ENCODE measurements around the gene OSR1.

OSR1 gene

GRCh38 chr2:19357402-19358241 is 801 bp downstream of the OSR1 start:
- no peak for DNase-seq

GRCh38 chr2:19356545-19357401 is 1.6 kb downstream of the OSR1 start:
- no peak for DNase-seq

DNA sequence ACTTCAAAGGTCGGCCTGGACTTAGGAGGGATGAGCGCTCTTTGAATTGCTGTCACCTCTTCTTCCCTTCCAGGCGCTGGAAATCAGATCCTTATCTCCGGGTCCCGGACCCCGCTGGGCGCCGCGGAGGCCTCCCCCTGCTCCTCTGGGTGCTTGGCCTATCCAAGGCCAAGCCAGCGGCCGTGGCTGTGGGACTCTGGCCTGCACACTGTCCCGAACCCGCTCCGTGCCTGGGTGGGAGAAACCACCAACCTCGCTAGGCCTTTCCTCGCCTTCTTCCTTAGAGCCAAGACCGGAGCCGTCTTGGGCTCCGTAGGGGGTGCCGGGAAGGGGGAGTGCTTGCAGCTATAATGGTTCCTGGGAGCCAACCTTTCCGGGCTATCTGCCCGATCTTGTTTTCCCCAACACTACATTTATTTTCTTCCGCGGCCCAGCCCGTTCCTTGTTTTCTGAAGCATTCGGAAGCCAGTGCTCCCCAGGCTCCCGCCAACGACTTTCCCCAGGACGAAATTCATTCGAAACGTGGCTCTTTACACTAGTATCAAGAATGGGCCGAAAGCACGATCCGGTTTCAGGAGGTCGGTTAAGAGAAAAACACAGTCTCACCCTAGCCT is 2.4 kb downstream of the OSR1 start:
- no peak for DNase-seq

DNA sequence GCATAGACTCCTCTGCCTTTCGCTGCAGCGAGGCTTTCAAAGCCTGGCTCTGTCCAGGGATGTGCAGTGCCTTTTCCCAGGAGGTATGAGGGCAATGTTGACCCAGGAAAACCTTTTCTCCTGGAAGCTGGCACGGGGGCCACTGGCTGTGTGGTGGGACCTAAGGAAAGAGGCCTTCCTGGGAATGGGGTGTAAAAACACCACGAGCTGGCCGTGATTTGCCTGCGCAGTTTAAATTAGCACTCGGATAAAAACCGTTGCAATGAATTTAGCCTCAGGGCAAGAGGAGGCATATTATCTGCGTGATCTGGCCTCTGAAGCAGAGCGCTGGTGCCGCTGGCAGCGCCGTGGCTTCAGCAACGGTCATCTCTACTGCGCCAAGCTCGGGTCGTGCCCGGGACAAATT is 3.0 kb downstream of the OSR1 start:
- DNase-seq = no peak

DNA sequence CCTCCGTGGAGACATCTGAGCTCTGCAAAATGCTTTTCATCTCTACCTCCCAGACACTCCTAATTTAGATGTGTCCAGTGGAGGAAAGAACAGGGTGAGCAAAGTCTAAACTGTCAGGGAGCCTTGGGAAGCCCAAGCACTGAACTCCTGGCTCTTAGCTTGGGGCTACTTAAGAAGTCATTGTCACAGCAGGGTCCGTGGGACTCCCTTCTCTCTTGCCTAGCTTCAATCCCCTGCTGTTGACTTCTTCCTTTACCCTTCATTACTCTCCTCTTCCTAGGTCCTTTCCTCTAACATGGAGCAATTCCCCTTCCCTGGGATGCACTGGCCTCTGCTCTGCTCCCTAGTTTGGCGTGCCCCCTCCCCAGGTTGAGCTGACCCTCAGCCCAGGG is 3.4 kb downstream of the OSR1 start:
- DNase-seq = no peak

DNA sequence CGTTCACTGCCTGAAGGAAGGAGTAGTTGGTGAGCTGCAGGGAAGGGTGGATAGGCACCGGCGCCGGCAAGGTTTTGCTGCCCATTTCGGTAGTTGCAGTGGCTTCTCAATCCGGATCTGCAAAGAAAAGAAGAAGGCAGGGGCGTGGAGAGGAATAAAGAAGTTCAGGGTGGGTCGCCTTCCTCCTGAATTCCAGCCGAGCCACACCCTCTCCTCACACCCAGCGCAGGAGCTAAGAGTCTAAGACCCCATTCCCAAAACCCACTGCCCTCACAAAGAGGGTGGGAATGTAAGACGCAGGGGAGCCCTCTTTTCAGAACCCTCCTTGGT is 4.7 kb downstream of the OSR1 start:
- DNase-seq = no peak

- DNase-seq = no peak
These were observed 5.3 kb downstream of the OSR1 start for GRCh38 chr2:19352946-19353720.

DNA sequence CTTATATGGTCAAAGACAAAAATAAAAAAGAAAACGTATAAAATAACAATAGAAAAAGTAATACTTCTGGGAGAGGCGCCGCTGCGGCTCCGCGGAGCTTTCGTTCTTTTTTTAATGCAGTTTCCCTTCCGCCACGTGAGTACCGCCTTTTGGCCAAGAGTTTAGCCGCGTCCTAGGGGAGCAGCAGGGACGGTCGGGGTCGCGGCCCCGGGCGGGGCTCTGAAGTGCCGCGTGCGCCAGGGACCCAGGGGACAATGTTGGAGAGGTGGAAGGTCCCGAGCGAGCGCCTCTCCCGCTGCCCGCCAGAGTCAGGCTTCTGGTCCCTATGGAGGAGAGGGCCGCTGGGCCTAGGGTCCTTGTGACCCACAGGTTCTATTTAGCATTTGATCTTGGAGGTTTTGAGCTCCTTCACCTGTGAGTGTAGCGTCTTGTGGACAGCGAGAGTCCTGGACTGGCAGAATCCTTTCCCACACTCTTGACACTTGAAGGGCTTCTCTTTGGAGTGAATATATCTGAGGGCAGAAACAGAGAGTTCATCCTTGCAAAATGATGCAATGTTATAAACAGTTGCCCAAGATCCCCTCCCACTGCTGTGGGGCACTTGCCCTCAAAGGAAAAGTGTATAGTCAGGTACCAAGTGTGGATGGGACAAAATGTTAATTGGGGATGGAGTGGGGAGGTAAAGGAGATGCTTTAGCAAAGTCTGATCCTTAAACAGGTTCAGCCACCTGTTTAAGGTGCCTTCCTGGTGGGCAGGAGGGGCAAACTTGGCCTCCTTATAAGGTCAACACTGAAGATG is 6.3 kb downstream of the OSR1 start:
- DNase-seq = no peak

DNA sequence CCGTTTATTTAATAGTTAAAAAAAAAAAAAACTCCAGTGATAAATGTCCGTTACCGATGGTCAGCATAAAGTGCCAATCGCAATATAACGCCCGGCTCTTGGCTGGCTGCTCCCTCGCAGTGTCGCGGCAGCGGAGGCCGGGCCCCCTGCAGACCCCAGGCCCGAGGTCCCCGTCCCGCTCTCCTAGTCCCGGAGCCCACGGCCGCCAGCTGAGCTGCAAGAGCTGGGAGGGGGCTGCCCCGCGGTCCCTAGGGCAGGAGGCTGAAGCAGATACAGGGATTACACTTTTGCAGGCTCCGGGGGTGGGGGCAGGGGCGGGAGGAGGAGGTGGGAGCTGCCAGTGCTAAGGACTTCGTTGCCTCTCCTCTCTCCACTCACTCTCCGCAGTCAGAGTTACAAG is 6.9 kb downstream of the OSR1 start:
- DNase-seq = no peak

- DNase-seq = no peak
These were observed 7.6 kb downstream of the OSR1 start for GRCh38 chr2:19350678-19351401.

DNA sequence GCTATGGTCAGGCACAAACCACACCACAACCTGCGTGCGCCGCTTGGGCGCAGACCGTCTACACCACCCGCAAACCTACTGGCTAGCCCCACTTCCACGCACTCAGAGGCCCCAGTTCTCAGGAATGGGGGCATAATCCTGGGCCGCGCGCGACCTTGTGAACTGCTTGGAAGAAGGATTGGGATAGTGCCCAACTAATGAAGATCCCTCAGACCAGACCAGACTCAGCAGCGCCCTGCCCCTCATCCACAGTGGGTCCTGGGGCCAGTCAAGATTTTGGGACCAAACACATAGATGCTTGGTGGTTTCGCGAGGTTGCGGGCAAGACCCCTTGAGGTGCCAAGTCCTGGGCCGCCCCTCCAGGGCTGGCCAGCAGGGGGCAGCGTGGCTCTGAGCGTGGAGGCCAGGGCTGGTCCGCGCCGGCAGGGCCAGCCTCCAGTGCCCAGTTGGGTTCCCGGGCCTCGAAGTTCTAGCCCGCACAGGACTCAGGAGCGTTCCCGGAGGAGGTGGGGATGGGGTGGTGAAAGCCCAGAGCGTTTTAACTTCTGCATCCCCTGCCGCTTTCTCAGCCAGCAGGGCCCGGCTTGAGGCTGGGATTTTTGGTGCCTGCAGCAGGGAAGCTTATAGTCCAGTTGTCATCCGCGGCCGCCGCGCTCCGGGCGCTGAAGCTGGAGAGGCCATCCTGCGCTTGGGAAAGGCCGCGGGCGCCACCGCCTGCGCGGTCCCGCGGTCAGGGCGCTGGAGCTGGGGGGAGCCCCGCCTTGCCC is 8.3 kb downstream of the OSR1 start:
- peak in 3 of 5 donors; percentile 45 to 50 (median 48) for DNase-seq

GRCh38 chr2:19348692-19349091 is 9.7 kb downstream of the OSR1 start:
- DNase-seq = no peak

DNA sequence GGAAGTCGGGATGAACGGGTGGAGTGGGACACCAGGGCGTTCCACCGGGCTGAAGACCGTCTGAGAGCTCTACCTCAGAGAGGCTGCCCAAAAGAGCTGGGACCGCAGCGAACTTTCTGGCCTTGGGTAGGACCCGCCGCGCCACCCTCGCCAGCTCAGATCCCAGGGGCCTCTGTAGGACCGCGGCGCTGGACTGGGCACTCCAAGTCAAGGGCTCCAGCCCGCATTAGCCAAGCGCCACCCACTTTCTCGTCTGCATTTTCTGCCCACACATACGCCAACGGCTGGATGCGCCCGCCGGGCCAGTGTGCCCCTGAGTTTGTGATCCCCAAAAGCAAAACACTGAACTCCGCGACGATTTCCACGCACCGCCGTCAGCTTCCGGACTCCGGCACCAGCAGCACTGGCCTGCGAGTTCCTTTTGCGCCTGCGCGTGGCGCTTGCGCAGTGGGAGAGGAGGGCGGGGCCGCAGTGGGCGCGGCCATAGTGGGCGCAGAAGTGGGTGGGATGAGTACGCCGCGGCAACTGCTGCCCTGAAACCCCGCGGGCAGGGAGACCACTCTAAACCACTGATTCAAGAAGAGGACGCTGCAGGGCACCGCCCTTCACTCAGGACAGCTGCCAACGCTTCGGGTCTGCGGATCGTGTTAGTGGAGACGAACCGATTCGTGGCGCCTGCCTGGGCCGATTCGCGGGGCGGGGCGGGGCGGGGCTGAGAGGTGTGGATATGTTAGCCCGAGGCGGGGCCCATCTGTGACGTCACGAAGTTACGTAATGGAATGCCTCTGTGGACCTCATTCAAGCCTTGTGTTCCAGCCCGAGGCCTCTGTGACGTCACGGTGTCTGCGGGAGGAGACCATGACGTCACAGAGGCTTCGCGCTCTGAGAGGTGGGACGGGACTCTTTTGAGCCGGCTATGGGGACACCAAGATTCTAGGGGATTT is 10.5 kb downstream of the OSR1 start:
- peak; percentile 87 to 97 (median 94) for DNase-seq

GRCh38 chr2:19346983-19347618 is 11.3 kb downstream of the OSR1 start:
- no peak for DNase-seq

DNA sequence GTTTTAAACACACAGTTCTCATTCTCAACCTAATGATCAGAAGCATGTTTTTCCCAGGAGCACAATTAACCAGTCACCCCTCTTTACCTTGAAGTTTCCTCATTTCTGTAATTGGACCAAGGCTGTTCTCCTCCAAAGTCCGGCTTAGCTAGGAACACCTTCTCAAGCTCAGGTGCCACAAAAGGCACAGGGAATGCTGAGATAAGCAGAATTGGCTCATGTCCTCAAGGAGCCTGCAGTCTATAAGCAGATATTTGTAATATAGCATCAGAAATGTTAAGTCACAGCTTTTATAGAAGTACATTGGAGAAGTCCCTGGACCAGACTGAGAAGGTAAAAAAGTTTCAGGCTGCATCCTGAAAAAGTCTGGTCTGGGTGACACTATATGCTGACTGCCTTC is 20.7 kb downstream of the OSR1 start:
- no peak for DNase-seq

- DNase-seq = no peak
These were observed 21.2 kb downstream of the OSR1 start for GRCh38 chr2:19337202-19337601.

GRCh38 chr2:19336781-19337180 is 21.6 kb downstream of the OSR1 start:
- no peak for DNase-seq

- DNase-seq = no peak
These were observed 25.9 kb downstream of the OSR1 start for GRCh38 chr2:19332503-19332902.

- no peak for DNase-seq
These were observed 27.0 kb downstream of the OSR1 start for GRCh38 chr2:19331450-19331849.
